GM21529 (cell line): ENCODE data around the gene ADAMTSL3.

Source experiments
- ATAC-seq: cut with Tn5 transposase; IDR thresholded peaks from one replicate; pipeline ENCODE4 v1.9.1; 2021; ENCODE audit not compliant: unreplicated experiment

ADAMTSL3 gene

DNA sequence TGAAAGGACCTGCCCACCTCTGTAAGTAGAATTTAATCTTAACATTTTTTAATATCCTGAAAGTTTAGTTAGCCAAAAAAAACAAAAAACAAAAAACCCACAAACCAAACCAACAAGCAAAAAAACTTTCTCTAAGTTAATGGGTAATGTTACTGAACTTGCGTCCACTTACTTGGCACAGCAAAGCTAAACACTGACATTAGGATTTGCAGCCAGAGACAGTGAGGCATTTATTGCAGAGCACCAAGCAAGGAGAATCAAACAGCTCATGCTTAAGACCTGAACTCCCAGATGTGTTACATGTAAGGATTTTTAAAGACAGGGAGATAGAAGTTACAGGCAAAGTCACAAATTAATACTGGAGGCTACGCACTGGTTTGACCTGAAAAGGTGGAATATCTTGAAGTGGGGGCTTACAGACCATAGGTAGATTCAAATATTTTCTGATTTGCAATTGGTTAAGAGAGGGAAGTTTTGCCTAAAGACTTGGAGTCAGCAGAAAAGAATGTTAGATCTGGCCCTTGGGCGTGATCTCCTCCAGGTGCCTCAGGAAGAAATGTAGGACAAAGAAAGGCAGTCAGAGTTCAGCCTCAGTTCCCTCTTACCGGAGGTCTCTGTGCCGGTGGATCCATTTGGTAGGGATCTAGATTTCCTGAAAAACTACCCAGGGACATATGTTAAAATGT lies 205.0 kb downstream of the ADAMTSL3 start:
- ATAC-seq, result no peak

DNA sequence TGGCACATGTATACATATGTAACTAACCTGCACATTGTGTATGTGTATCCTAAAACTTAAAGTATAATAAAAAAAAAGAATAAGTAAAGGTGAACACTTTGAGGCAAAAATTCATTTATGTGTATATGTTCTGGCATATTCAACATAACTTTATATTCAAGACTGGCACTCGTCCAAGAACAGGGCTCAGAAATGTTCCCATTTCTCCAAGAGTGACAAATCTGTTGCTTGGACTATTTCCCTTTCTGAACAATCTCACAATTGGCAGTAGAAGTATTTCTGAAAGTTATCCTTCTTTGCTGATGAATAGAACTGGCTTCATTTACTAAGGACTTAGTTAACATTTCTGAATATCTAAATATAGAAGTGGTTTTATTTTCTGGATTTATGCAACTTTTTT lies 212.8 kb downstream of the ADAMTSL3 start:
- ATAC-seq, result no peak

DNA sequence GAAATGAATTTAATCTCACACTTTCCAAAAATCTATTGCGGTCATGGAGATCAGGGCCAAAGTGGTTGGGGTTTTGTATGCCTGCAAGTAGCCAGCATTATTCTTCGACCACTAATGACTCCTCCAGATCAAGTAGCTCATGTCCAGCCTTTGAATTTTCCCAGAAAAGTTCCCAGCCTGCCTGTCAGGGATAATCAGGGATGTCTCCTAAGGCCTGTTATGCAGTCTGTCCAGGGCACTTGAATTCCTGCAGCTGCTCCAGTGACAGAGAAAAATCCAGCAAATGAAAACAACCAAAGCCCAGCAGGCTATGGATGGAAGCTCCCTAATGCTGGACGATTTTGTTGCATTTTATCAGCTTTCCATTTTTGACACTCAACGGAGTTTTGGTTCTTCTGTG lies 215.4 kb downstream of the ADAMTSL3 start:
- no peak for ATAC-seq

DNA sequence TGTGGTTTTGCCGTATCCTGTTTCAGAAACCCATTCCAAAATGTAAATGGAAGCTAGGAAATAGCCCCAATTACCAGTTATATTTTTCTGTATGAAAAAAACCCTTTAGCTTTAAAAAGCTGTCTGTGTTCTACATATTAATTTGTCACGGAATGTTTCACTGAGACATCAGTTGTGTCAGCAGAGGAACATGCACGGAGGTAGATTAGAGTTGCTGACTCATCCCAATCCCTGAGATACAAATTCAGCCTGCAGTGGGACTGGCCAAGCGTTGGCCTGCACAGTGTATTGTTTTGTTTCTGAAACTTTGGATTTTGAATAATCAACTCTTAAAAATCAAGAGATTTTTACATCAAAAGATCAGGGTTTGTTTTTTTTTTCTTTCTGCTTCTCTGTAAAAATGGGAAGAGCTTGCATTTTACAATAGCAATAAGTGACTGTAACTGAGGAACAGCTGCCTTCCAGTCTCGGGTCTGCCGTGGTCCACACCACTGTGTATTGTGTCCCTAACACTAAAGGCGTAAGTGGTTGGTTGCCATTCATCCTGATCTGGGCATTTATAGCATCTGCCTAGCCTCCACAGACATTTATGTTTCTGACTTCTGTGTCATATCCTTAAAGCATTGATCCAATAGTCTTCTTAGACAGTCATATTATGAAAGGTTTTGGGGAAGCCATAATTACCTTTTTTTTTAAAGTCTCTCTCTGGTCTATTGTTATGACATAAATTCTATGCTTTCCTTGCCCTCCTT lies 218.1 kb downstream of the ADAMTSL3 start:
- peak; percentile 95 for ATAC-seq

DNA sequence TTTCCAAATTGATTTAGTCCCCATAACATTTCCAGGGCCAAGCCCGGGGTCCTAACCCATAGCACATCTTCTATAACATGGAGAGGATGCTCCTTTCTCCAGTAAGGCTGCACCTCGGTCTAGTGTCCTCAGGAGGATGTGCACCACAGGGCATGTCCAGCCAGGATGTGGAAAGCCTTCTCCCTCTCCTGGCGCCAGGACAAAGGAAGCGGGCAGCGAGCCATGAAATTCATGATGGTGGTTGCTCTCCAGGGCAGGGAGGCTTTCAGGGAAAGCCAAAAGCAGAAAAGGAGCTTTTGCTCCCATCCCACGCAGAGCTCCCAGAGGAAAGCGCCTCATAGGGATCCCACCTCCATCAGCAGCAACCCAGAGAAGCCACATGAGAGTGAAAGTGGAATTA lies 220.0 kb downstream of the ADAMTSL3 start:
- ATAC-seq, result no peak

DNA sequence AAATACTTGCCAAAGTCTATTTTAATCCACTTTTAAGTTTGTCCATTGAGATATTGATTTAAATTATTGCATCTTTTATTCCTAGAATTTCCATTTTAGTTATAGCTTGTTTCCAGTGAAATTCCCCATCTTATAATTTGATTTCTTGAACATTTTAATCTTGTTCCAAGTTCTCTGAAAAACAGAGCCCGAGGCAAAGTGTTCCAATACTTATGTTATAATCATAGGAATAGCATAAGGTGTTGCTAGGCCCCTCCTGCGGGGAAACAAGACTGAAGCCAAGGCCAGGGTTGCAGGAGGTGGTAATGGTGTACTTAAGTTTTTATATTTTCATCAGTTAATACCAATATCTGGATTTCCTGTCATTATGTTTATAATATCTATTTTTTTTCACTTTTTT lies 226.6 kb downstream of the ADAMTSL3 start:
- ATAC-seq, result no peak

DNA sequence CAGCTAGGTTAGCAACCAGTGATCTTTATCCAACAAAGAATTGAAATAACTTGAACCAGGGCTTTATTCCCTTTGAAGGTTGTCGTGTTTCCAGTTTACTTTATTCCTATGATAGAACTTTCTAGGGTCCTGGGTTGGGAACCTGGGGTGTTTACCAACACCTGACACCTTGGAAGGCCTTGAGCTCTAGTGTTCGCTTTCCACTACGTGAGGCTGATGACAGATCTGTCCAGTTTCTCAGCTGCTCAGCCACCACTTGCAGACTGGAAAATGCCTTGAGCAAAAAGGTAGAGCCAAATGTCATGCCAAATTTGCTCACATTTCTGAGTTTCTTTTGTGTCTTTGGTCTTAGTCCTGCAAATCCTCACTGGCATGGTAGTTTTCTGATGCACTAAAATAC lies 227.2 kb downstream of the ADAMTSL3 start:
- ATAC-seq, result no peak

DNA sequence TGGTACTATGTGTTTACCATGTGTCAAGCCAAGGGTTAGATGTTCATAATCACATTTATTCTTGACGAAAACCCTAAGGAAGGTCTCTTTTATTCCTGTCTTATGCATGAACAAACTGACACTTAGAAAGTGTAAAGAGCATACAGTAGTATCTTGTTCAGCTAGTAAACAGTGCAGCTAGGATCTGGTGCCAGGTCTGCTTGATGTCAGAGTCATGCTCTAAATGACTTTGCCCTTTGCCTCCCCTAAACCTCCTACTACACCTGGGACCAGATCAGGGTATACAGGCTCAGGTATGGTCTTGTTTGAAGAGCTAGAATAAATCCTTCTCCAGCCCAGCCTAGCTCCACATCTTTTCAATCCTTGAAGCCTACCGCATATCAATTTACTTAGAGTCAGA lies 232.4 kb downstream of the ADAMTSL3 start:
- ATAC-seq, result no peak

DNA sequence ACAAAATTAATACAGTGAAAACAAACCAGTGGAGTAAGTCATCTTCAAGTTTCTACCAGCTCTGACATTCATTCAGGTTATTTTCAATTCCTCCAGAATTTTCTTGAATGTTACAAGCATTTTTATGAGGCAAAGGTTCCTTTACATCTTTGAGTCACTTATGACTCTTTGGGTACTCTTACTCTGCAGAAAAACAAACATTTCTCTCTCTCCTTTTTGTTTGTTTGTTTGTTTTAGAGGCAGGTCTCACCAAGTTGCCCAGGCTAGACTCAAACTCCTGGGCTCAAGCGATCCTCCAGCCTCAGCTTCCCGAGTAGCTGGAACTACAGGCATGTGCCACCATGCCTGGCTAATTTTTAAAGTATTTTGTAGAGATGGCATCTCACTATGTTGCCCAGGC lies 233.5 kb downstream of the ADAMTSL3 start:
- ATAC-seq, result no peak

DNA sequence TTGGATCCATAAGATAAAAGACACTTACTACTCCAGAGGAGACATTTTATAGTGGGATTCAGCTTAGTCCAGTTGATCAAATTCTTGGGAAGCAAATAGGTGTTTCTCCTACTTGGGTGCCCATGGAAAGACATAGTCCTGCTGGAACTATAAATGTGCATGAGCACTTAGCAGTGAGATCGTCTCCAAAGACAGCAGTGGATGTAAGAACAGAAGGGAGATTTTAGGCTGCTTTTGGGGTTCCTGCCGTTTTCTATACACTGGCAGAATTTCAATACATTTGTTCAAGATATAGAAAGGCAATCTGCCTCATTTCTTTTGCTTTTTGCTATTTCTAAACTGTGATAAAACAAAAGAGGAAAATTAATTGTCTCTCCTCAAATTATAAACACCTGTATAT lies 234.0 kb downstream of the ADAMTSL3 start:
- ATAC-seq, result no peak

DNA sequence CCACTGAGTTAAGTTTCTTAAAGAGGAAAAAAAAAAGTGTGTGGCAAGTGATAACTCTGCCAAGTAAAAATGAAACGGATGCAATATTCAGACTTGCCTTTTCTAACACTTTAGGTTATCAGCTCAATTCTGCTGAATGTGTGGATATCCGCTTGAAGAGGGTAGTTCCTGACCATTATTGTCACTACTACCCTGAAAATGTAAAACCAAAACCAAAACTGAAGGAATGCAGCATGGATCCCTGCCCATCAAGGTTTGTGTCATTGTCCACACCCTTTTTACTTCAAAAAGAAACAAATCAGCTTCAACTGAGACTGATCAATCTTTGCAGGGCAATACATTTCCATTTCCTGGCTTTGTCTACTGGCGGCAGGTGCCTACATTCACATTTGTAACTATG lies 236.1 kb downstream of the ADAMTSL3 start:
- ATAC-seq, result no peak

DNA sequence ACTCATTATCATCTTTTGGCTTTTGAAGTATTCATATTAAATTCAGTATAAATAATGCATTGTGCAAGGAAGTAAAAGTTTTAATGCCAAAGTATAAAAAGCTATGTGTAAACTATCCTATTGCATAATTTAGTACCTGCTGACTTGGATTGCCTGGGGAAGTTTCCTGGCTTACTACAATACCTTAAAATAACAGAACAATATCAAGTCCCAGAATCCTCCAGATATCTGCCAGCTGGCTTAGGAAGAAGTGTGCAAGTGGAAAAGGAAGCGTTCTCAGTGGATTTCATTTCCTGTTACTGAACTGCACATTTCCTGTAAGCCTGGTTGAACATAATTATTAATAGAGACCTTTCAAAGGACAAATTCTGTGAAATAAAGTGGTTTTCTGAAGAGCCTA lies 236.7 kb downstream of the ADAMTSL3 start:
- ATAC-seq, result no peak

DNA sequence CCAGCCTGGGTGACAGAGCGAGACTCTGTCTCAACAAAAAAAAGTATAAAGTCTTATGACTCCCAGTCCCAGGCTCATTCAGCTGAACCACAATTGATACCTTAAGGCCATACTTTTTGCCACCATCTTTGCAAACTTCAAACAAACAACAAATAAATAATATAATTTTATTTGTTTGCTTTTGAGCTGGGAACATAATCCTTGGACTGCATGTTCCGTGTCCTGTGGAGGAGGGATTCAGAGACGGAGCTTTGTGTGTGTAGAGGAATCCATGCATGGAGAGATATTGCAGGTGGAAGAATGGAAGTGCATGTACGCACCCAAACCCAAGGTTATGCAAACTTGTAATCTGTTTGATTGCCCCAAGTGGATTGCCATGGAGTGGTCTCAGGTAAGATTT lies 238.6 kb downstream of the ADAMTSL3 start:
- no peak for ATAC-seq

DNA sequence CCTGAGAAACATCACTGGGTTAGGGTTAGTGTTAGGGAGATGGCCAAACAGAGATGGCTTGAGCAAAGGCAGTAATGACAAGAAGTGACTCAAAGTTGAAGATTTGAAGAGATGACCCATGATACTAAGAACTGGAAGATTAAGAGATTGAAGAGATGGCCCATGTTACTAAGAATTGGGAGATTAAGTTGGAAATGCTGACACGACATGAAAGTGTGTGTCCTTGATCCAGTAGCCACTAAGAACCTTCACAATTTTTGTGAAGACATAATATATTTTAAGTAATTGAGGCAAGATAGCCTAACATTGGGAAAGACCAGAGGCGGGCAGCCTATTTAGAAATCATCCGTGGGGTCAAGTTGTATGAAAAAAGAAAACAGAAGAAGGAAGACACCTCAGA lies 239.4 kb downstream of the ADAMTSL3 start:
- ATAC-seq, result no peak

DNA sequence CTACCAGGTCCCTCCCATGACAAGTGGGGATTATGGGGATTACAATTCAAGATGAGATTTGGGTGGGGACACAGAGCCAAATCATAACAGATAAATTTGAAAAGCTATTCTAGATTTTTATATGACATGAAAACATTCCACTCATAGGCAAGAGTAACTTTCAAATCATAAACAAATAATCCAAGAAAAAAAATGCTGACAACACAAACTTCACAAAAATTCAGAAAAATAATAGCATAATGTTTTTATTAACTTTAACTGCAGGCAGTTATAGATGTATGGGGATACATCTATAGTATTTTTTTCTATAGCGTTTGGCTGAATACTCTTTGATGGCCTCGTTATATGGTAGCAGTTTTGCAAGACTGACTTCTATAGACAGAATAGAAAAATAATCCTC lies 243.1 kb downstream of the ADAMTSL3 start:
- ATAC-seq, result no peak

DNA sequence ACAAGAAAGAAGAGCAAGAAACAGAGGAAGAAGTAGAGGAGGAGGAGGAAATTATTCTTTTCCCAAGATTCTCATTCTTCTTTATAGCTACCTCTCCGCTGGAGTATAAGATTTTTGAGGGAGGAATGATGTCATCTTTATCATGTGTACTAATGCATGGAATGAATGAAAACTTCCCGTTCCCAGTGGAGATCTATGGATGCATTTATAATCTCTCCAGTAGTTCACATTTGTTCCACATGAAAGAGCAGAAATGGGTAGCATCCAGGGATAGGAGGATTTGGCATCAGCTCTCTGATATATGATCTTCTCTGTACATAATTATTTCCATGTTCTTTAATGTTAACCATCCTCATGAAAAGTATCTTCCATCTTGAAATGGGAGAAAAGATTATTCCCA lies 244.4 kb downstream of the ADAMTSL3 start:
- no peak for ATAC-seq

DNA sequence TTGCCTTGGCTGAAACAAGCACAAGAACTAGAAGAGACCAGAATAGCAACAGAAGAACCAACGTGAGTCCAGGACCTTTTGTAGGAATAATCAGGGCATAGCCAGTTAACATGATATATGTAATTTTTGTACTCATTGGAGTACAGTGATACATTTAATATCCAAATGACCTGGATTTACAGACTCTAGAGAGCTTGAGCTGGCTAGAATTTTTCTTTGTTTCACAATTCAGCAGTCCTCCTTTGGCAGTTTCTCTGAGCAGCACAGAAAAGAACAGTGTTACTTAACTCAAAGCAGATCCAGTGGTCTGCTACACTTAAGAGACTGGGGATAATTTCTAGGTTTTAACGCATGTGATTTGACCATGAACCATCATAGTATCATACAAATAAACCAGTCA lies 245.7 kb downstream of the ADAMTSL3 start:
- ATAC-seq, result no peak

DNA sequence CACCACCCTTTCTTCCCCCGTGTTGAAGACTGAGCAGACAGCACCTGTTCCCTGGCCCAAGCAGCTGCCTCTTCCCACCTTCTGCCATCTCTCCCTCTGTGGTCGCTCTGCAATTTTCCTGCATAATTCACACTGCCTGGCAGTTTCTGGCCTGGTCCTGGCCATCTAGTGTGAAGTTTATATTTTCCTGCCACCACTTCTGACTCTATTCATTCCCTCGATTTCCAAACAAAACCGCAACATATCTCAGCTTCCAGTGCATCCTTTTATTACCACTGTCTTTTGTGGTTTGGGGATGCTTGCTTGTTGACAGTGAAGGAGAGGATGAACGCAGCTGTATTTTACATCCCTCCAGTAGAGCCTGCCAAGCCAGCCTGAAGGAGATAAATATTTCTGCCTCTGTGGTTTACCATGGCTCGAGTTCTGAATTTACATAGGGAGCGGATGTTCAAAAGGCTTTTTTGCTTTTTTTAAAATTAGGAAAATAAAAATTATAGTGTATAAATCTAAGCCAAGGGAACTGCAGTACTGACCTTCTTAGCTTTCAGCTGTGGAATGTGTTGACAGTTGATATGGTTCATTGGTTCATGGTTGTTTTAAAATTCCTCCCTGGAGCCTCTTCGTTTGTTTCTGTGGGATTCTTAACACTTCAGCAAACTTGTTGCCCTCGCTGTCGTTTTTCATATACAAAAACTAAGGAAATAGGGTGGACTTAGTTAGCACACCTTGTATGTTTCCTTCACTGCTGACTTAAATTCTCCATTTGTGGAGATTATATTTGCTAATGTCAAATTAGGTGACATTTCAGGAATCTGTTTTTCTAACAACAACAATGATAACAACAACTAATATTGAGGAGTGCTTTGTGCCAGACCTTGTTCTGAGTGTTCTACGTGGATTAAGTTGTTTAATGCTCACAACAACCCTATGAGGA lies 250.5 kb downstream of the ADAMTSL3 start:
- ATAC-seq, result no peak

DNA sequence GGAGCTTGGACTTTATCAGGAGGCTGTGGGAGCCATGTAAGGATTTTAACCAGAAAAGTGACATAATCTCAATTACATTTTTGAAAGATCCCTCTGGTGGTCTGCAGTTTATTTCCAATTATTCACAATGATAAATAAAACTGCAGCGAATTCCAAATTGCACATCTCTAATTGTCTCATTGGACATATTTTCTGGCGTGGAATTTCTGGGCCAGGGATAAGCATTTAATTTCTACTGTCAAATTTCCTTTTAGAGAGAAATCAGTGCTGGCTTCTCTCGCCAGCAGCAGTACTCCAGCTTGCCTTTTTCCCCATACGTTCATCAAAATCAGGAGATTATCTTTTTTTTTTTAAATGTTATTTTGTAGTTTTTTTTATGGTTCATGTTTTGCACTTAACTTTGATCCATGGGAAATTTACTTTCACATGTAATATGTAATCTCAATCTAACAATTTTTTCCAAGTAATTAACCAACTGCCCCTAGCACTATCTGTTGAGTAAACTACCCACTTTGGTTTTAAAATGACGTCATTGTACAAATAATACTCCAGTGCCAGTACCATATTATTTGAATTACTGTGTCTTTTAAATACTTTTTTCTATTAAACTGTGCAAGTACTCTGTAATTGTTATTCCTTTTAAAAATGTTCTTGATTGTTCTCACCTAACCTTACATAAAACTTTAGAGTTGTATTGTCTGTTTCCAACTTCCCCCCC lies 251.8 kb downstream of the ADAMTSL3 start:
- no peak for ATAC-seq

DNA sequence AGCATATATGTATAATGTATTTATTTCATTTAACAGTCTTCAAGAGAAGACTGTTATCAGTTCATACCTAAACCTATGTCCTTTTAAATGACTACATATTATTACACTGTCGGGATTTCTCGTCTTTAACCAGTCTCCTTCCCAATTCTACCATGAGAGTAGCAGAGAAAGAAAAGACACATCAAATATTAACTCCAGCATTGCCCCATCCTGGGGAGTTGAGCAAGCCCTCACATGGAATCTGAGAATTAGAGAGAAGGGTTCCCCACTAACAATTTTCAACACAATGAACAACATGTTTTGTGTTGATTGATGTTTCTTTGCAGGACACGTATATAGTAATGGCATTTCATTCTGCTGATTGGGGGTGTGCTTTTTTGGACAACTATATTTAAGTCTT lies 257.4 kb downstream of the ADAMTSL3 start:
- no peak for ATAC-seq

DNA sequence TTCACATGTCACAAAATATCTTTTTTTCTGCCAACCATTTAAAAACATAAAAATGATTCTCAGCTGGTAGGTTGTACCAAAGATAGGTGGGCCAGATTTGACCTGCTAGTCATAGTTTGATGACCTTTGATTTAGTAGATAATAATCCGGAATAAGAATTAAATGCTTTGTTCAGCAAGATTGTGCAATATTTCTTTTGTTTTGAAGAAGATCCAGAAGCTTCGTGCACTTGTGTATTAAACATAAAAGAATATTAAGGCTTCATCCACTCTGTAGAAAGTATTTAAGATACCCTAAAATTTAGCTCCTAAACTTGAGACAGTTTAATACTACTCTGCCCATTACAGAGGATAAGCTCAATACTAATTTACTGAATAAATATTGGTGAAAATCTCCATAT lies 258.4 kb downstream of the ADAMTSL3 start:
- ATAC-seq, result no peak
